ENCODE measurements around the gene UNC13B.

DNA sequence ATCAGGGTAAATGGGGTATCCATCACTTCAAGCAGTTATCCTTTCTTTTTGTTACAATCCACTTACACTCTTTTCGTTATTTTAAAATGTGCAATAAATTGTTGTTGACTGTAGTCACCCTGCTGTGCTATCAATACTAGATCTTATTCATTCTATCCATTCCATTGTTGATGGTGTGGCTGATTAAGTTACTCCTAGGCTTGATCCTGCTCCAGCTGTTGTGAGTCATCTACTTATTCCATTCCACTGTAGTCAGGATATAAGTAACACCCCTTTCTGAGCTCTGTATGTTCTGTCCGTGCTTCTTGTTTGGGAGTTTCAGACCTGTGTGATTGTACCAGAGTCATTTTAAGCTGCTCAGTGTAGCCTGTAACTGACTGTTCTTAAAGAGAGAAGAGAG lies 205.6 kb downstream of the UNC13B start:
- TF ChIP-seq CTCF (IDR thresholded peaks at IDR 0.05): no peak
- TF ChIP-seq EP300 (IDR thresholded peaks at IDR 0.05): no peak
- TF ChIP-seq POLR2A (IDR thresholded peaks at IDR 0.05): no peak
